Left lung (tissue), 10 donors: ENCODE measurements around the gene DLGAP1. TPM values are rescaled to one million over a fixed set of nuclear protein-coding genes. Genes with fewer than 3 reads are reported as not detected.

ENCODE experiments used
- ATAC-seq: fragments of 200-7000 bp; cut with Tn5 transposase; one replicate; pipeline ENCODE4 v1.9.1; 2020; ENCODE audit warnings: moderate library complexity
- DNase-seq, 4 donors: peaks; one replicate each; pipeline ENCODE4 v3.0.0-alpha.2; 2013 to 2020
- H3K27ac ChIP-seq, 2 donors: fragments of 200-600 bp; sonication (generic) in 1 of 2; one replicate each; pipeline versions ENCODE4 v1.5.0 to v1.8.0; 2020 to 2021
- H3K27me3 ChIP-seq, 2 donors: fragments of 200-600 bp; sonication (generic) in 1 of 2; one replicate each; pipeline versions ENCODE4 v1.5.0 to v1.8.0; 2020 to 2021
- H3K36me3 ChIP-seq, 2 donors: fragments of 200-600 bp; sonication (generic) in 1 of 2; one replicate each; pipeline versions ENCODE4 v1.5.0 to v1.8.0; 2020 to 2021
- H3K4me1 ChIP-seq, 2 donors: fragments of 200-600 bp; one replicate each; pipeline ENCODE4 v1.8.0; 2021
- H3K4me3 ChIP-seq, 2 donors: fragments of 200-600 bp; sonication (generic) in 1 of 2; one replicate each; pipeline versions ENCODE4 v1.5.0 to v1.8.0; 2020 to 2021; ENCODE audit warnings: mild to moderate bottlenecking in 1 of 2
- H3K9me3 ChIP-seq, 2 donors: fragments of 200-600 bp; sonication (generic) in 1 of 2; one replicate each; pipeline versions ENCODE4 v1.5.0 to v1.8.0; 2020 to 2021
- intact Hi-C, 2 donors: fragments of 100-400 bp; cut with DNase I; formaldehyde crosslinking; loops; one replicate each; pipeline versions ENCODE4 v1.11.2 to v1.14.2; 2022
- polyA plus RNA-seq, 6 donors: library from polyadenylated mRNA; unstranded; fragments of 120-200 nt; gene quantifications; one replicate each; pipeline ENCODE4 v1.2.1, GENCODE V29; 2013; ENCODE audit not compliant: insufficient read length in 6 of 6
- total RNA-seq, 2 donors: library from RNA; stranded (reverse); fragmentation: NEBNext Ultra II Directional; extraction: Animal tissue kit (Norgen Biotek cat#: 25700); gene quantifications; one replicate each; pipeline ENCODE4 v1.2.1, GENCODE V29; 2021
- TF ChIP-seq, protein P1 (sequence below), 2 donors: fragments of 200-600 bp; sonication (generic) in 1 of 2; IDR thresholded peaks; one replicate each; pipeline versions ENCODE4 v1.5.0 to v1.8.0; 2021; ENCODE audit warnings: antibody characterized with exemption in 2 of 2
- donor health status: DM: no; HTN: yes; CAD: no.
- donor health status: DM: no; HTN: no; CAD: no.

Gene DLGAP1
- total and polyA plus RNA-seq, 8 donors = 1.6 to 4.0 (median 2.1) TPM

DNA sequence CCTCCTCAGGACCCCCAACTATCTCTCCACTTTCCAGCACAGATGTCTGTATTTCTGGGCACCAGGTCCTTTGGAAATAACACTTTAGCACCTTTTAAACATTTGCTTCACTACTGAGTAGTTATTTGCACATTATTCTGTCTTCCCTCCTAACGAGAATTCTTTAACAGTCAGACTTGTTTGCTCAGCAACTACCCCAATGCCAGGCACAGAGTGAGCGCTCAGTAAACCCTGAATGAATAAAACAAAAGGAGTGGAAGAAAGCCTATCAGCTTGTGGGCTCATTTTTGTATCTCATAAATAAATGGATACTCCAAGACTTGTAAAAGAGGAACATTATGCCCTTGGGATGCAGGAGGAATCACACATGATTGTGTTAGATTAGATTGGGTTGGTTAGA lies 554.8 kb downstream of the DLGAP1 start:
- no peak for DNase-seq
- no peaks in the 10 kb centered on the region for H3K4me1 ChIP-seq
- no peak overlapping the region for H3K27ac ChIP-seq
- no peaks in the 10 kb centered on the region for H3K9me3 ChIP-seq
- TF ChIP-seq, protein P1, sequence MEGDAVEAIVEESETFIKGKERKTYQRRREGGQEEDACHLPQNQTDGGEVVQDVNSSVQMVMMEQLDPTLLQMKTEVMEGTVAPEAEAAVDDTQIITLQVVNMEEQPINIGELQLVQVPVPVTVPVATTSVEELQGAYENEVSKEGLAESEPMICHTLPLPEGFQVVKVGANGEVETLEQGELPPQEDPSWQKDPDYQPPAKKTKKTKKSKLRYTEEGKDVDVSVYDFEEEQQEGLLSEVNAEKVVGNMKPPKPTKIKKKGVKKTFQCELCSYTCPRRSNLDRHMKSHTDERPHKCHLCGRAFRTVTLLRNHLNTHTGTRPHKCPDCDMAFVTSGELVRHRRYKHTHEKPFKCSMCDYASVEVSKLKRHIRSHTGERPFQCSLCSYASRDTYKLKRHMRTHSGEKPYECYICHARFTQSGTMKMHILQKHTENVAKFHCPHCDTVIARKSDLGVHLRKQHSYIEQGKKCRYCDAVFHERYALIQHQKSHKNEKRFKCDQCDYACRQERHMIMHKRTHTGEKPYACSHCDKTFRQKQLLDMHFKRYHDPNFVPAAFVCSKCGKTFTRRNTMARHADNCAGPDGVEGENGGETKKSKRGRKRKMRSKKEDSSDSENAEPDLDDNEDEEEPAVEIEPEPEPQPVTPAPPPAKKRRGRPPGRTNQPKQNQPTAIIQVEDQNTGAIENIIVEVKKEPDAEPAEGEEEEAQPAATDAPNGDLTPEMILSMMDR (IDR thresholded peaks at IDR 0.05) = no peak
- no peak overlapping the region for H3K4me3 ChIP-seq
- no peaks in the 10 kb centered on the region for H3K36me3 ChIP-seq
- no peaks in the 10 kb centered on the region for H3K27me3 ChIP-seq
- intact Hi-C loops = no loop called here
- no peak for ATAC-seq

DNA sequence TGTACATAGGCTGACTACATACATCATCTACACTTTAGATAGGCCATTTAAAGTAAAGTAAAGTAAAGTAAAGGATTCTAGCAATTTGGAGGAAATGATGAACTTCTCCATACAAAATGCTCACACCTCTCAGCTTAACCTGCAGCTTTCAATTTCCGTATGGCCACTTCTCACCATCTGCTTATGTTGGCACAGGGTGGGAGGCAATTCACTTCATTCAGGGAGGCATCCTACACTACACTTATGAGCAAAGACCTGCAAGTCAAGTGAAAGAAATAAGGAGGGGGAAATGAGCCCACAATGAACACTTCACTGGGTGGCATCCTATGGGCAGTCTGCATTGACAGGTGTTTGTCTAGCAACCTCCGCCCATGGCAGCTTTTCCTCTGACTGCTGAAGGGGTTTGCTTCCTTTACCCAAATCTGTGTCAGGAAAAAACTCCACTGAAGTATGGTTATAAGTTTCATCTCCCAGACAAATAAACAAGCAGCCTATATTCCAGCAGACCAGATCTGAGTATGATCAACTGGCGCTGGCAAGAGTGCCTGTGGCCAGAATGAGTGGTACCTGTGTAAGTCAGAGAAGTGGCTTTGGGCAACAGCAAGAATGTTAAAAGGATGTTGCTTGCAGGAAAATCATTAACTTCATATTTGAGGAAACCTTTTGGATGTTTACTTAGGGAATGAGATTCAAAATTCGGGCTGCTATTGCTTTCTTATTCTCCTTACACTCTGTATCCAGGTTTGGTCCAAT lies 556.1 kb downstream of the DLGAP1 start:
- Histone ChIP-seq H3K4me1 (no peaks in the 10 kb centered on the region), H3K4me3 (no peak overlapping the region), H3K36me3 (no peaks in the 10 kb centered on the region), H3K27ac (no peak overlapping the region), H3K9me3 (no peaks in the 10 kb centered on the region), H3K27me3 (no peaks in the 10 kb centered on the region)
- peak; percentile 58 for ATAC-seq
- peak in 1 of 4 donors; percentile 10 for DNase-seq
- intact Hi-C loops = no loop called here
- TF ChIP-seq, protein P1 (IDR thresholded peaks at IDR 0.05) = no peak

DNA sequence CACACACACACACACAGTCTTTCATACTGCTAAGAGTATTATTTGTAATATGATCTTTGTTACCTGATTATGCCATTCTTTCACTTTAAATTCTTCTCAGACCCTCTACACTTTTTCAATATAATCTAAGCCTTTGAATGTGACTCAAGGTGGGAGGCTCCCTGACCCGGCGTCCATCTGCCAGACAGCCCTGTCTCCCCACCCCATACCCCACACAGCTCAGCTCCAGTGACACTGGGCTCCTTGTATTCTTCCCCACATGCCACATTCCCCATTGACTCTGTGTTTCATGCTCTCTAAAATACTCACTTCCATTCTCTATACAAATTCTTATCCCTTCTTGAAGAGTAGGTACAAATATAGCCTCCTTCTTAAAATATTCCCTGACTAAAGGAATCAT lies 563.0 kb downstream of the DLGAP1 start:
- ATAC-seq (no peak), DNase-seq (no peak)
- H3K27ac ChIP-seq = no peak overlapping the region
- H3K4me1 ChIP-seq = no peaks in the 10 kb centered on the region
- H3K36me3 ChIP-seq = no peaks in the 10 kb centered on the region
- intact Hi-C loops = no loop called here
- H3K27me3 ChIP-seq = no peaks in the 10 kb centered on the region
- no peak overlapping the region for H3K4me3 ChIP-seq
- no peaks in the 10 kb centered on the region for H3K9me3 ChIP-seq
- TF ChIP-seq, protein P1 (IDR thresholded peaks at IDR 0.05) = no peak

DNA sequence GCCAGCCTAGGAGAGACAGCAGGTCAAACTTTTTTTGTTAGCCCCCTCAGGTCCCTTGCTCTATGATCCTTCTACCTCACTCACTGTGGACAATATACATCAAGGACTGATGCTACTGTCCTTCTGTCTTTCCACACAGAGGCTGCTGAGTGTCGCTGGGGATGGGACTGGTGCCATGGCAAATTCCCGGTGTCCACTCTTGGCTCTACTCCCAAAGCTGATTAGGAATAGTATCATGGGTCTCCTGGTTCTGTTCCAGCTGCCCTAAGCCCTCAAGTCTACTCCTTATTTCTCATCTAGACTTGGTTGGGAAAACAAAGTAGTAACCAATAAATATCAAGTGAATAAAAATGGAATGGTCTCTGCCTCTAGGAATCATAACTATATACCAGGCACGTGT lies 563.9 kb downstream of the DLGAP1 start:
- Histone ChIP-seq H3K27ac (no peak overlapping the region), H3K36me3 (no peaks in the 10 kb centered on the region), H3K9me3 (no peaks in the 10 kb centered on the region), H3K27me3 (no peaks in the 10 kb centered on the region), H3K4me3 (no peak overlapping the region), H3K4me1 (no peaks in the 10 kb centered on the region)
- DNase-seq = no peak
- intact Hi-C loops = no loop called here
- TF ChIP-seq, protein P1 (IDR thresholded peaks at IDR 0.05) = no peak
- ATAC-seq = no peak

DNA sequence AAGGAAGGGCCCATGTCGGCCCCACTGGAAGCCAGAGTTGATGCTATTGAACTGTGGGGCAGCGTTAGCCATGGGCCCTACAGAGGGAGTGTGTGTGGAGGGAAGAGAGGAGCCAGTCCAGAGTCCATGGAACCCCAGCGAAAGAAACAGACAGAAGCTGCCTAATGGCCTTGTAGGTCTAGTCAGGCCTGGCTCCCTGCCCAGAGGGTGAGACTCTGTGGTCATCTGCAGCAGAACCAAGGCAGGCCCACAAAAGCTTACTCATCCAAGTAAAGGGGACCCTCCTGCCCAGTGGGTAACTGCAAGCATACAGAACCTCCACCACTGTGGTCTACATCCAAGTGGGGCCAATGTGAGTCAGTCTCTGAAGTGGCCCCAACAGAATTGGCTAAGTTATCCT lies 565.3 kb downstream of the DLGAP1 start:
- intact Hi-C loops = no loop called here
- Histone ChIP-seq H3K27ac (no peak overlapping the region), H3K27me3 (no peaks in the 10 kb centered on the region), H3K4me1 (no peaks in the 10 kb centered on the region), H3K4me3 (no peak overlapping the region), H3K36me3 (no peaks in the 10 kb centered on the region), H3K9me3 (no peaks in the 10 kb centered on the region)
- DNase-seq (no peak), ATAC-seq (no peak)
- TF ChIP-seq, protein P1 (IDR thresholded peaks at IDR 0.05) = no peak
